Mesendoderm (in vitro differentiated cells): ENCODE results near the gene NIPA2.

Experiments used
- DNase-seq: peaks from one replicate; pipeline ENCODE4 v3.0.0; 2013
- H2AK5ac ChIP-seq: 2 replicates; pipeline ENCODE4 v1.6.1; 2013; ENCODE audit warnings: low read length, inconsistent platforms
- H2BK120ac ChIP-seq: 2 replicates; pipeline ENCODE4 v1.6.1; 2013; ENCODE audit warnings: low read depth, mild to moderate bottlenecking, low read length, moderate library complexity, mixed read lengths
- H2BK15ac ChIP-seq: replicated peaks from 2 replicates; pipeline ENCODE4 v1.6.1; 2013; ENCODE audit warnings: low read depth, mild to moderate bottlenecking, moderate library complexity
- H2BK5ac ChIP-seq: 2 replicates; pipeline ENCODE4 v1.6.1; 2013; ENCODE audit warnings: low read length, inconsistent platforms
- H3K18ac ChIP-seq: 2 replicates; pipeline ENCODE4 v1.6.1; 2013; ENCODE audit warnings: mild to moderate bottlenecking, low read length, mixed read lengths
- H3K23ac ChIP-seq: one replicate; pipeline ENCODE4 v1.6.1; 2013; ENCODE audit warnings: low read length
- H3K27ac ChIP-seq: 2 replicates; pipeline ENCODE4 v1.5.1; 2013; ENCODE audit warnings: low read depth, mild to moderate bottlenecking, inconsistent platforms, low read length, moderate library complexity
- H3K27me3 ChIP-seq: 2 replicates; pipeline ENCODE4 v1.6.1; 2013; ENCODE audit warnings: low read length, control low read depth, mild to moderate bottlenecking, inconsistent platforms; ENCODE audit not compliant: insufficient read depth, poor library complexity
- H3K36me3 ChIP-seq: 2 replicates; pipeline ENCODE4 v1.6.1; 2013; ENCODE audit warnings: low read length, inconsistent platforms; ENCODE audit not compliant: control insufficient read depth, insufficient read depth
- H3K4ac ChIP-seq: one replicate; pipeline ENCODE4 v1.6.1; 2013; ENCODE audit warnings: low read depth, mild to moderate bottlenecking, low read length, moderate library complexity
- H3K4me1 ChIP-seq: 2 replicates; pipeline ENCODE4 v1.6.1; 2013; ENCODE audit warnings: low read depth, low read length, inconsistent platforms; ENCODE audit not compliant: control insufficient read depth
- H3K4me2 ChIP-seq: 2 replicates; pipeline ENCODE4 v1.6.1; 2013; ENCODE audit warnings: low read length
- H3K4me3 ChIP-seq: 2 replicates; pipeline ENCODE4 v1.5.1; 2013; ENCODE audit warnings: mild to moderate bottlenecking, low read length
- H3K56ac ChIP-seq: one replicate; pipeline ENCODE4 v1.6.1; 2013; ENCODE audit warnings: low read length
- H3K79me1 ChIP-seq: 2 replicates; pipeline ENCODE4 v1.6.1; 2013; ENCODE audit warnings: low read length, inconsistent platforms
- H3K79me2 ChIP-seq: 2 replicates; pipeline ENCODE4 v1.6.1; 2013; ENCODE audit warnings: mild to moderate bottlenecking, low read length; ENCODE audit not compliant: control insufficient read depth, insufficient read depth
- H3K9ac ChIP-seq: 2 replicates; pipeline ENCODE4 v1.6.1; 2013; ENCODE audit warnings: low read length, inconsistent platforms
- H4K5ac ChIP-seq: one replicate; pipeline ENCODE4 v1.6.1; 2013; ENCODE audit warnings: low read length
- H4K8ac ChIP-seq: one replicate; pipeline ENCODE4 v1.6.1; 2013; ENCODE audit warnings: low read depth, mild to moderate bottlenecking, control low read depth, low read length, moderate library complexity
- WGBS: extraction: QIAGEN DNeasy Blood & Tissue Kit; methylation state at CpG from one replicate; pipeline ENCODE4 v1.1.7; 2013; ENCODE audit warnings: low lambda C conversion rate, missing lambda C conversion rate; ENCODE audit not compliant: insufficient coverage; ENCODE audit errors: extremely low coverage; 5-methylcytosine and 5-hydroxymethylcytosine counted together

Gene NIPA2

GRCh38 chr15:22839046-22839695 is 705 bp downstream of the NIPA2 start:
- peak overlapping the region; percentile 98 for H3K9ac ChIP-seq
- H3K23ac ChIP-seq, result peak overlapping the region; percentile 45
- no peak overlapping the region for H2BK120ac ChIP-seq
- no peak overlapping the region for H2AK5ac ChIP-seq
- peak overlapping the region; percentile 99 for H3K56ac ChIP-seq
- H3K36me3 ChIP-seq, result no peaks in the 10 kb centered on the region
- H3K79me1 ChIP-seq, result peaks cover 3% of the 10 kb centered on the region
- no peak overlapping the region for H4K5ac ChIP-seq
- H2BK15ac ChIP-seq, result no peak overlapping the region
- no peak overlapping the region for H3K18ac ChIP-seq
- H3K27me3 ChIP-seq, result no peaks in the 10 kb centered on the region
- no peak overlapping the region for H3K4ac ChIP-seq
- H2BK5ac ChIP-seq, result no peak overlapping the region
- H3K4me3 ChIP-seq, result peak overlapping the region; percentile 99
- no peaks in the 10 kb centered on the region for H3K4me1 ChIP-seq
- peak overlapping the region; percentile 90 for H3K27ac ChIP-seq
- no peak overlapping the region for H4K8ac ChIP-seq
- no peak for DNase-seq
- H3K79me2 ChIP-seq, result peaks cover 43% of the 10 kb centered on the region
- WGBS, result no CpG with 5 or more reads among the region's 16 CpGs
- H3K4me2 ChIP-seq, result peak overlapping the region; percentile 89

- no peak overlapping the region for H2BK120ac ChIP-seq
- H2BK5ac ChIP-seq, result no peak overlapping the region
- H3K4me1 ChIP-seq, result peaks cover 5% of the 10 kb centered on the region
- H3K79me2 ChIP-seq, result peaks cover 68% of the 10 kb centered on the region
- H3K79me1 ChIP-seq, result peaks cover 12% of the 10 kb centered on the region
- no peak overlapping the region for H3K4me3 ChIP-seq
- H4K8ac ChIP-seq, result no peak overlapping the region
- DNase-seq, result no peak
- no peak overlapping the region for H2AK5ac ChIP-seq
- H3K36me3 ChIP-seq, result no peaks in the 10 kb centered on the region
- H3K27me3 ChIP-seq, result no peaks in the 10 kb centered on the region
- H3K23ac ChIP-seq, result no peak overlapping the region
- H3K9ac ChIP-seq, result peak overlapping the region; percentile 32
- WGBS, result no CpG with 5 or more reads among the region's 19 CpGs
- no peak overlapping the region for H3K4me2 ChIP-seq
- no peak overlapping the region for H2BK15ac ChIP-seq
- H3K18ac ChIP-seq, result no peak overlapping the region
- H3K27ac ChIP-seq, result no peak overlapping the region
- no peak overlapping the region for H4K5ac ChIP-seq
- H3K4ac ChIP-seq, result no peak overlapping the region
- H3K56ac ChIP-seq, result peak overlapping the region; percentile 7
Observed at GRCh38 chr15:22844421-22845288, 6.2 kb downstream of the NIPA2 start.

DNA sequence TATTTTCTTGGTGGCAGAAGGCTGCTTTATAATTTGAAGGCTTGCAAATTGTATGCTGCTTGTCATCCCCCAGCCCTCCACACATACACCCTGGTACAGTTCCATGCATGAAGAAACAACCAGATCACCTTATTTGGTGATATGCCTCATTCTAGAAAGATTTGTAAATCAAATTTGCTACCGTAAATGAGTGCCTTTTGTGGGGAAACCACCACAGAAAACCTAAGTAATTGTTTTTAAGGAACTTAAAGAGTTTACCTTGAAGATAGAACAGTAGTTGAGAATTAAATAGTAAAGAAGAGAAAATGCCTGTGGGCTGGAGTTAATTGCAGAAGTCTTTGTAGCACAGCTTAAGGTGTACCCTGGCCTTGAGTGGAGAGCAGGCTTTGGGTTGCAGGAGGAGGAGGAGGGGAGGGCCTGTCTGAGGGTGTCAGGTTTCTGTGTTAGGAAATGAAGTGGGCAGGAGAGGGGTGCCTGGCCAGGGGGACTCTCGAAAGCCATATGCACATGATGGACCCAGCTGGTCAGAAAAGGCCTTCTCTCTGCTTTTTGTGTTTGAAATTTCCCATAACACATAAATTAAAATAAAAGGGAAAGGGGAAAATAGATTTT is 6.9 kb downstream of the NIPA2 start:
- H3K79me1 ChIP-seq, result peaks cover 16% of the 10 kb centered on the region
- peaks cover 5% of the 10 kb centered on the region for H3K4me1 ChIP-seq
- no peak overlapping the region for H3K4ac ChIP-seq
- peaks cover 70% of the 10 kb centered on the region for H3K79me2 ChIP-seq
- H3K27ac ChIP-seq, result no peak overlapping the region
- peak overlapping the region; percentile 32 for H3K9ac ChIP-seq
- no peak overlapping the region for H2BK15ac ChIP-seq
- no peak overlapping the region for H2BK5ac ChIP-seq
- H2BK120ac ChIP-seq, result no peak overlapping the region
- no peaks in the 10 kb centered on the region for H3K27me3 ChIP-seq
- no peak overlapping the region for H4K8ac ChIP-seq
- no peak overlapping the region for H3K18ac ChIP-seq
- no peak overlapping the region for H3K4me3 ChIP-seq
- no peak overlapping the region for H3K23ac ChIP-seq
- no peak overlapping the region for H4K5ac ChIP-seq
- no peaks in the 10 kb centered on the region for H3K36me3 ChIP-seq
- no peak overlapping the region for H3K4me2 ChIP-seq
- H2AK5ac ChIP-seq, result no peak overlapping the region
- no CpG with 5 or more reads among the region's 2 CpGs for WGBS
- DNase-seq, result peak; percentile 61
- H3K56ac ChIP-seq, result no peak overlapping the region

- no peak overlapping the region for H2AK5ac ChIP-seq
- no peaks in the 10 kb centered on the region for H3K27me3 ChIP-seq
- no peak overlapping the region for H4K5ac ChIP-seq
- H3K4me3 ChIP-seq, result no peak overlapping the region
- no CpG with 5 or more reads among the region's 6 CpGs for WGBS
- H2BK15ac ChIP-seq, result no peak overlapping the region
- no peak overlapping the region for H3K56ac ChIP-seq
- no peak overlapping the region for H2BK5ac ChIP-seq
- no peak overlapping the region for H4K8ac ChIP-seq
- H3K18ac ChIP-seq, result no peak overlapping the region
- no peak overlapping the region for H3K9ac ChIP-seq
- H3K4me2 ChIP-seq, result no peak overlapping the region
- no peaks in the 10 kb centered on the region for H3K36me3 ChIP-seq
- no peak overlapping the region for H3K4ac ChIP-seq
- no peak overlapping the region for H2BK120ac ChIP-seq
- DNase-seq, result no peak
- peaks cover 5% of the 10 kb centered on the region for H3K4me1 ChIP-seq
- H3K27ac ChIP-seq, result no peak overlapping the region
- H3K23ac ChIP-seq, result no peak overlapping the region
- H3K79me1 ChIP-seq, result peaks cover 16% of the 10 kb centered on the region
- peaks cover 70% of the 10 kb centered on the region for H3K79me2 ChIP-seq
Observed at GRCh38 chr15:22846073-22846472, 7.6 kb downstream of the NIPA2 start.

- no peak for DNase-seq
- H3K4me2 ChIP-seq, result no peak overlapping the region
- H2BK5ac ChIP-seq, result no peak overlapping the region
- H4K8ac ChIP-seq, result no peak overlapping the region
- H3K36me3 ChIP-seq, result peaks cover 5% of the 10 kb centered on the region
- no peaks in the 10 kb centered on the region for H3K27me3 ChIP-seq
- H2AK5ac ChIP-seq, result no peak overlapping the region
- H3K4me3 ChIP-seq, result no peak overlapping the region
- H3K4me1 ChIP-seq, result peaks cover 2% of the 10 kb centered on the region
- no peak overlapping the region for H3K23ac ChIP-seq
- no peak overlapping the region for H3K4ac ChIP-seq
- no peak overlapping the region for H3K56ac ChIP-seq
- peaks cover 17% of the 10 kb centered on the region for H3K79me1 ChIP-seq
- no peak overlapping the region for H4K5ac ChIP-seq
- peaks cover 43% of the 10 kb centered on the region for H3K79me2 ChIP-seq
- H3K9ac ChIP-seq, result no peak overlapping the region
- H3K18ac ChIP-seq, result no peak overlapping the region
- H2BK120ac ChIP-seq, result no peak overlapping the region
- H3K27ac ChIP-seq, result no peak overlapping the region
- H2BK15ac ChIP-seq, result no peak overlapping the region
- no CpG with 5 or more reads among the region's 3 CpGs for WGBS
Observed at GRCh38 chr15:22850055-22850454, 11.6 kb downstream of the NIPA2 start.
